HG03025 (cell line): Measurements from ENCODE around the gene ZBTB7B.
"Not testable (repeated sequence)": the region's sequence is repeated elsewhere in the genome, so short reads cannot be mapped to it uniquely, and the experiment has no call there.

Experiments used
- ATAC-seq: cut with Tn5 transposase; IDR thresholded peaks from one replicate; pipeline ENCODE4 v1.9.1; 2021; ENCODE audit warnings: mild to moderate bottlenecking, moderate library complexity; ENCODE audit not compliant: unreplicated experiment, low FRiP score

ZBTB7B gene

DNA sequence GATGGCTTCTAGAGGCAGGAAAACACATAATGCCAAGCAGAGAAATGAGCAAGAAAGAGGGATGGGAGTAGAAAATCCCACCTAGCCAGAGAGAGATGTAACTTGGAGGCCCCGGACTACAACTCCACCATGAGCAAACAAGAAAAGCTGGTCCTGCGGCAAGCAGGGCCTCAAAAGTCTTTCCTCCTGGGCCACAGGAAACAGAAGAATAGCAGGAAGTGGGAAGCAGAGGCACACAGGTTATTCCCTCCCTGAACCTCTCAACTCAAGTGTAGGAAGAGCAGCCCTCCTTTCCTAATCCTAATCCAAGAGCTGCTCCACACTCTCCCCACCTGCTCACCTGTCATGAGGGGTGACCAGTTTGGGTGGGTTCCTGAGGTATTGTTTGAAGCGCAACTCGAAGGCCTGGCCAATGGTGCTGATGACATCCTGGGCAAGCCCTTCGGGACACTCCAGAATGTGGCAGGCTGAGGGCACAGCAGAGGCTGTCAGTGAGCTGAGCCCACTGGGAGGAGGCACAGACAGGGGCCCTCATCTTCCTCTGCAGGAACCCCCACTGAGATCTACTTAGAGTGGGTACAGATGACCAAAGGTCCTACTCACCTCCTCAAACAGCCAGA lies 35.2 kb upstream of the ZBTB7B start:
- ATAC-seq, result no peak

GRCh38 chr1:154968731-154969130 lies 33.9 kb upstream of the ZBTB7B start:
- ATAC-seq, result no peak

- ATAC-seq, result no peak
These were observed 33.4 kb upstream of the ZBTB7B start for GRCh38 chr1:154969246-154969645.

DNA sequence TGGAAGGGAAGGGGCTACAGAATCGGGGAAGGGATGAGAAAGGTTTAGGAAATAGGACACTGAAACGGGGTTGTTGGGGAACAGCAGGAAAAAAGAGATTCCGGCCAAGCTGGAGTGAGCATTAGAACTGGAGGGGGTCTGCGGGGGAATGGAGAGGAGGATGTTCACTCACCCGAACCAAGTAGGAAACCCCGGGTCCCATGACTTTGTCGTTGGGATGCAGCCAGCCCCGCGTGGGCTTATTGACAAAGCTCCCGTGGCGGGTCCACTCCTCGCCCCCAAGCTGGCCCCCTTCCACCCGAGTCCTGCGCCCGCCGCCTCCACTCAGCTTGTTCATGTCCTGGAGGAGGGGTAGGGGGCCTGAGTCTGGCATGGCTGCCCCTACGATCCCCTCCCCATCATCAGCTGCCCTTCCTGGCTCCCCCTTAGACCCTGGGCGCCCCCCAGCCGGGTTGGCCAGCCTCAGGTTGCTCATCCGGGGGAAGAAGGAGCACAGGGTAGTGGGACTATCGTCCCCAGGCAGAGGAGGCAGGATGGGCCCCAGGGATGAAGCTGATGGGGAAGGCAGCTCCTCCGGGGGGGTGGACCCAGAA lies 32.6 kb upstream of the ZBTB7B start:
- ATAC-seq, result no peak

- no peak for ATAC-seq
These were observed 31.8 kb upstream of the ZBTB7B start, which contains the start of gene SHC1 for GRCh38 chr1:154970631-154971340. TSS of gene SHC1 (minus strand) at chr1:154970747. CDS start at chr1:154970526, 221 bp downstream.

DNA sequence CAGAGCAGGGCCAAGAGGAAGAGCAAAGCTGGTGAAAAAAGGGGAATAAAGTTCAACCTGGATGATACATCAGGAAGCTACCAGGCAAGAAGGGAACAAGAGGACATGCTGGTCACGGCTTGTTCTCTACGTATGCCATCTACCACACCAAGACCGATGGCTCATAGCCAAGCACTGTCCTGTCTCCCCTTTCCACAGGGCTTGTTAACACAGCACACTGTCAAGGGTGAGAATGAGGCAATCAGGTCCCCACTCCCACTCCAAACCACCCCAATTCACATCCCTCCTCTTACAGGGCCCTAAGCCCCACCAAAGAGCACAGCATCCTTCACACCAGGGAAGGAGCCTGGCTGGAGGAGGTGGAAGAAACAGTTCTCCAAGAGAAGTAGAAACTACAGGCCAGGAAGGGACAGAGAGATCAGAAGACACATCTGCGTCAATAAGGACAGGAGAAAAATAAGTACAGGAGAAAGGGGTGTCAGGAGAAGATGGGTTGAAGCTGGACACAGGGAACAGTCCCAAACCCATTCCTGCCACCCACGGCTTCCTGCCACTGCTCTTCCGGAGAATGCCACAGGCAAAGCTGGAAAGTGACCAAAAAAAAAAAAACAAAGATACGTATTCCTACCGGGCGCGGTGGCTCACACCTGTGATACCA lies 31.1 kb upstream of the ZBTB7B start:
- no peak for ATAC-seq

- ATAC-seq, result no peak
These were observed 30.4 kb upstream of the ZBTB7B start for GRCh38 chr1:154972213-154972516.

- no peak for ATAC-seq
These were observed 29.9 kb upstream of the ZBTB7B start for GRCh38 chr1:154972517-154973343.

- ATAC-seq, result no peak
These were observed 29.1 kb upstream of the ZBTB7B start for GRCh38 chr1:154973344-154974101.

DNA sequence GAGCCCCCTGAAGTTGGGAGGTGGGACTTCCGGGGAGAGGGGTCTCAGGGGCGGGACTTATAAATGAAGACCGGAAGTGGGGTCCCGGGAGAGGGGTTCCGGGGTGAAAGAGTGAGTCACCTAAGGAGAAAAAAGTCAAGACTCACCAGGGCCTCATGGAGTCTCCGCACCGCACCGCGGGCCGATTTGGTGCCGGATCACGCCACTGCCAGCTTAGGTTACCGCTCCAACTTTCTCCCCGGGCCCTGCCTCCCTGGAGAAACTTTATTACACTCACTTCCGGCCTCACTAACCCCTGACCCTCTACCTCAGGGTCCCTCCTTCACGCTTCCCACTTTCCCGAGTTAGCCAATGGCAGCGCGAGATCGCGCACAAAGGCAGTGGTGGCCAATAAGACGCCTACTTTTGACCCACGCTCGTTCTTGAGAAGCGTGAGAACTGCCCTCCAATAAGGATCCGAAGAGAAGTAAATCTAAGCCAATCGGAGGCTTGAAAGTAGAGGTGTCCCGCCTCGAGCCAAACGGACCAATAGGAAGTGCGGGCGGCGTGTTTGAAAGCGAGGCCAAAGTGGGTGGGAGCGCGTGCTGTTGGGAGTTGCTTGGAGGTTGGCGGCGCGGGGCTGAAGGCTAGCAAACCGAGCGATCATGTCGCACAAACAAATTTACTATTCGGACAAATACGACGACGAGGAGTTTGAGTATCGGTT lies 28.3 kb upstream of the ZBTB7B start, which contains the start of gene CKS1B:
CKS1B (plus strand) TSS at position 580 of the 706 bp plus-strand sequence; CDS start at position 645, 65 bp downstream.
- ATAC-seq, result peak; percentile 72

DNA sequence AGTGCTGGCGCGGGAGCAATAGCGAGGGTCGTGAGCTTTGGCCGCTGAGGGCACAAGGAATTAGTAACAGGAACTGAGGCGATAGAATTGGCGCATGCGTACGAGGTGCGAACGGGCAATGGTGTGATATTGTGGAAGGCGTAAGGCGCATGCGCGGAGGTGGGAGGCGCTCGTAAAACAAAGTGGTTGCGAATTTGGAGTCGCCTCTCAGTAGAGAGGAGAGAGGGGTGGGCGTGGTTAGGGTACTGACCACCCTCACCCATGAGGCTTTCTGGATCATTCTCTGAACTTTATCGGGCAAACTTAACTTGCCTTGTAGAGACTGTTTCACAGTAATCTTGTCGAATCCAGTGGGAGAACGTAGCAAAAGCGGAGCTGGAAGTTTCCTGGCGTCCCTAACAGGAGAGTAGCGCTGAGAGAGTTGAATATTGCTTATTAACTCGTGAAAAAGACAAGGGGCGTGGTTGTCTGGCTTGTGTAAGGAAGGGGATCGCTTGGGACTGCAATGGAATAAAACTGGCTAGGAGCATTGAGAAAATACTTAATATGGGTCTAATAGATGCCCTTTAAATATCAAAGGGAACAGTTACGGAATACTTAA lies 27.7 kb upstream of the ZBTB7B start:
- peak; percentile 37 for ATAC-seq

DNA sequence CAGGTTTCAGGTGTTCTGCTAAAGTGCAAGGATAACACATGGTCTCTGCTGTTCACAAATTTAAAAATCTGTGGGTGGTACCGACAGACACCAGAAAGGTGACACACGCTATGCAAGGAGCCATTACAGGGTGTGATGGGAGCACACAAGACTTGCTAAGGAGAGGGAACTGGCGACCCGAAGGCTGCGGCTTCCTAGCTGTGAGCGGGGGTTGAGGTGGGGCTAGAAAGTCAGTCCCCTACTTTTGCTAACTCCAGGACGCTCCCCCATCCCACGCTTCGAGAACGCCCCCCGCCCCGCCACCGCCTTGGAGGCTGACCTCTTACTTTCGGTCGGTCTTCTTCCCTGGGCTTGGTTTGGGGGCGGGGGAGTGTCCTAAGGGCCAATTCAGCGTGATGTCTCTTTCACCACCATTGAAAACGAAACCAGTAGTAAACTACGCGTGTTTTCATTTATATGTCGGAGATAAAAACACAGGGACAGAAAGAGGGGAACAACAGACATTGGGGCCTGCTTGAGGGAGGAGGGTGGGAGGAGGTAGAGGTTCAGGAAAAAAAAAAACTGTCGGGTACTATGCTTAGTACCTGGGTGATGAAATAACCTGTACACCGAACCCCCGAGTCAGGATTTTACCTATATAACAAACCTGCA lies 27.1 kb upstream of the ZBTB7B start:
- no peak for ATAC-seq

- not testable (repeated sequence) for ATAC-seq
These were observed 24.8 kb upstream of the ZBTB7B start for GRCh38 chr1:154977762-154978161.

- no peak for ATAC-seq
These were observed 24.2 kb upstream of the ZBTB7B start for GRCh38 chr1:154978360-154978759.

- ATAC-seq, result no peak
These were observed 20.3 kb upstream of the ZBTB7B start for GRCh38 chr1:154982341-154982740.

GRCh38 chr1:154982897-154983648 lies 19.5 kb upstream of the ZBTB7B start, which contains the start of gene FLAD1:
TSS of gene FLAD1 (plus strand) at chr1:154983344. CDS start at chr1:154983695, 351 bp downstream.
- peak; percentile 96 for ATAC-seq

- no peak for ATAC-seq
These were observed 18.7 kb upstream of the ZBTB7B start for GRCh38 chr1:154983776-154984466.
